ENCODE data around the gene VPS52.

DNA sequence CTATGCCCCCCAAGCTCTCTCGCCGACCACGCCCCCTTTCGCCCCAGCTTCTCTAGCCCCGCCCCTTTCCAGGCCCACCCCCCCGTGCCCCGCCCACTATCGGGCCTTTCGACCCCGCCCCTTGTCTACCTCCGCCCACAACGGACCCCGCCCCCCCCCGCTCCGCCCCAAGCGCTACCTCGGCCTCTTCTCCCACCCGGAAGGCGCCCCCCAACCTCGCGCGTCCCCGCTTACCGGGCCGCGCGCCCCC lies 45.7 kb upstream of the VPS52 start:
- TF ChIP-seq, protein P1, sequence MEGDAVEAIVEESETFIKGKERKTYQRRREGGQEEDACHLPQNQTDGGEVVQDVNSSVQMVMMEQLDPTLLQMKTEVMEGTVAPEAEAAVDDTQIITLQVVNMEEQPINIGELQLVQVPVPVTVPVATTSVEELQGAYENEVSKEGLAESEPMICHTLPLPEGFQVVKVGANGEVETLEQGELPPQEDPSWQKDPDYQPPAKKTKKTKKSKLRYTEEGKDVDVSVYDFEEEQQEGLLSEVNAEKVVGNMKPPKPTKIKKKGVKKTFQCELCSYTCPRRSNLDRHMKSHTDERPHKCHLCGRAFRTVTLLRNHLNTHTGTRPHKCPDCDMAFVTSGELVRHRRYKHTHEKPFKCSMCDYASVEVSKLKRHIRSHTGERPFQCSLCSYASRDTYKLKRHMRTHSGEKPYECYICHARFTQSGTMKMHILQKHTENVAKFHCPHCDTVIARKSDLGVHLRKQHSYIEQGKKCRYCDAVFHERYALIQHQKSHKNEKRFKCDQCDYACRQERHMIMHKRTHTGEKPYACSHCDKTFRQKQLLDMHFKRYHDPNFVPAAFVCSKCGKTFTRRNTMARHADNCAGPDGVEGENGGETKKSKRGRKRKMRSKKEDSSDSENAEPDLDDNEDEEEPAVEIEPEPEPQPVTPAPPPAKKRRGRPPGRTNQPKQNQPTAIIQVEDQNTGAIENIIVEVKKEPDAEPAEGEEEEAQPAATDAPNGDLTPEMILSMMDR (tag by site-specific recombination; IDR thresholded peaks at IDR 0.05): no peak
- TF ChIP-seq ZNF24 (tag by site-specific recombination; IDR thresholded peaks at IDR 0.05): no peak
- TF ChIP-seq ZNF121 (tag by site-specific recombination; IDR thresholded peaks at IDR 0.05): no peak
- no peak for TF ChIP-seq ZNF423 (tag by site-specific recombination; IDR thresholded peaks at IDR 0.05)
- TF ChIP-seq, protein P2, sequence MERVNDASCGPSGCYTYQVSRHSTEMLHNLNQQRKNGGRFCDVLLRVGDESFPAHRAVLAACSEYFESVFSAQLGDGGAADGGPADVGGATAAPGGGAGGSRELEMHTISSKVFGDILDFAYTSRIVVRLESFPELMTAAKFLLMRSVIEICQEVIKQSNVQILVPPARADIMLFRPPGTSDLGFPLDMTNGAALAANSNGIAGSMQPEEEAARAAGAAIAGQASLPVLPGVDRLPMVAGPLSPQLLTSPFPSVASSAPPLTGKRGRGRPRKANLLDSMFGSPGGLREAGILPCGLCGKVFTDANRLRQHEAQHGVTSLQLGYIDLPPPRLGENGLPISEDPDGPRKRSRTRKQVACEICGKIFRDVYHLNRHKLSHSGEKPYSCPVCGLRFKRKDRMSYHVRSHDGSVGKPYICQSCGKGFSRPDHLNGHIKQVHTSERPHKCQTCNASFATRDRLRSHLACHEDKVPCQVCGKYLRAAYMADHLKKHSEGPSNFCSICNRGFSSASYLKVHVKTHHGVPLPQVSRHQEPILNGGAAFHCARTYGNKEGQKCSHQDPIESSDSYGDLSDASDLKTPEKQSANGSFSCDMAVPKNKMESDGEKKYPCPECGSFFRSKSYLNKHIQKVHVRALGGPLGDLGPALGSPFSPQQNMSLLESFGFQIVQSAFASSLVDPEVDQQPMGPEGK (tag by site-specific recombination; IDR thresholded peaks at IDR 0.05): no peak
- TF ChIP-seq TCF7L2 (IDR thresholded peaks at IDR 0.05; ENCODE audit: borderline replicate concordance, low read depth, low read length): no peak
- no peak for TF ChIP-seq SP2 (tag by site-specific recombination; IDR thresholded peaks at IDR 0.05)
- no peak for TF ChIP-seq REPIN1 (tag by site-specific recombination; IDR thresholded peaks at IDR 0.05; ENCODE audit: low read depth)
- no peak for TF ChIP-seq ZBTB21 (tag by site-specific recombination; IDR thresholded peaks at IDR 0.05)
- TF ChIP-seq ZBTB7A (tag by site-specific recombination; IDR thresholded peaks at IDR 0.05; ENCODE audit: low read depth): no peak
- TF ChIP-seq YY1 (tag by site-specific recombination; IDR thresholded peaks at IDR 0.05): no peak
- TF ChIP-seq, protein P3, sequence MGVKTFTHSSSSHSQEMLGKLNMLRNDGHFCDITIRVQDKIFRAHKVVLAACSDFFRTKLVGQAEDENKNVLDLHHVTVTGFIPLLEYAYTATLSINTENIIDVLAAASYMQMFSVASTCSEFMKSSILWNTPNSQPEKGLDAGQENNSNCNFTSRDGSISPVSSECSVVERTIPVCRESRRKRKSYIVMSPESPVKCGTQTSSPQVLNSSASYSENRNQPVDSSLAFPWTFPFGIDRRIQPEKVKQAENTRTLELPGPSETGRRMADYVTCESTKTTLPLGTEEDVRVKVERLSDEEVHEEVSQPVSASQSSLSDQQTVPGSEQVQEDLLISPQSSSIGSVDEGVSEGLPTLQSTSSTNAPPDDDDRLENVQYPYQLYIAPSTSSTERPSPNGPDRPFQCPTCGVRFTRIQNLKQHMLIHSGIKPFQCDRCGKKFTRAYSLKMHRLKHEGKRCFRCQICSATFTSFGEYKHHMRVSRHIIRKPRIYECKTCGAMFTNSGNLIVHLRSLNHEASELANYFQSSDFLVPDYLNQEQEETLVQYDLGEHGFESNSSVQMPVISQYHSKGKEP (tag by site-specific recombination; IDR thresholded peaks at IDR 0.05): no peak
- no peak for TF ChIP-seq YY2 (tag by site-specific recombination; IDR thresholded peaks at IDR 0.05)
